ENCODE measurements around the gene ADAM15.
A peak's percentile ranks its signal among the peaks of the same experiment; 100 is the strongest.

Gene ADAM15

DNA sequence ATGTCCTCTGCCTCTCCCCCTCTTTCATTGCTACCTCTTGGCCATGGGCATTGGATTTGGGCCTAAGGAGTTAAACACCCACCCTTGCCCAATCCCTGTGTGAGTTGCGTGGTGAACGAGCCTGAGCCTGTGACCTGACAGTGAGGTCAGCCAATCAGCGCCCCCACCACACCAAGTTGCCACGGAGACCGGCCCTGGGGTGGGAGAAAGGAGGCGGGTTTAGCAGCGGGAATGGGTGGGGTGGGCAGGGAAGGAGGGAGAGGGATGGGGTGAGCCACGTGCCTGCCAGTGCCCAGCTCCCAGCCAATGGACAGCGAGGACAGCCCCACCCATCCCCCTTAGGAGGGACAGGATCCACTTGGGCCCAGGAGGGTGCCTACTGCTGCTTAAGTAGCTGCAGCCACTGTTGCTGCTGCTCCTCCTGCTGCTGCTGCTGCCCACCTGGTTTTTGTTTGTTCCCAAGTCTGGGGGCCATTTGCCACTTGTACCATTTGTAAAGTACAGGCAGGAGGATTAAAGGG, 39.0 kb upstream of the ADAM15 start (continued):
- TF ChIP-seq, protein P1, sequence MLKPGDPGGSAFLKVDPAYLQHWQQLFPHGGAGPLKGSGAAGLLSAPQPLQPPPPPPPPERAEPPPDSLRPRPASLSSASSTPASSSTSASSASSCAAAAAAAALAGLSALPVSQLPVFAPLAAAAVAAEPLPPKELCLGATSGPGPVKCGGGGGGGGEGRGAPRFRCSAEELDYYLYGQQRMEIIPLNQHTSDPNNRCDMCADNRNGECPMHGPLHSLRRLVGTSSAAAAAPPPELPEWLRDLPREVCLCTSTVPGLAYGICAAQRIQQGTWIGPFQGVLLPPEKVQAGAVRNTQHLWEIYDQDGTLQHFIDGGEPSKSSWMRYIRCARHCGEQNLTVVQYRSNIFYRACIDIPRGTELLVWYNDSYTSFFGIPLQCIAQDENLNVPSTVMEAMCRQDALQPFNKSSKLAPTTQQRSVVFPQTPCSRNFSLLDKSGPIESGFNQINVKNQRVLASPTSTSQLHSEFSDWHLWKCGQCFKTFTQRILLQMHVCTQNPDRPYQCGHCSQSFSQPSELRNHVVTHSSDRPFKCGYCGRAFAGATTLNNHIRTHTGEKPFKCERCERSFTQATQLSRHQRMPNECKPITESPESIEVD (tag by site-specific recombination; IDR thresholded peaks at IDR 0.05) = no peak
- TF ChIP-seq ZNF341 (tag by site-specific recombination; IDR thresholded peaks at IDR 0.05; ENCODE audit: low read depth) (peak; percentile 57), ZNF423 (tag by site-specific recombination; IDR thresholded peaks at IDR 0.05) (peak; percentile 11; the same call in 1 of the 2 replicates), GLI4 (tag by site-specific recombination; IDR thresholded peaks at IDR 0.05) (no peak), ZNF221 (tag by site-specific recombination; IDR thresholded peaks at IDR 0.05; ENCODE audit: borderline replicate concordance) (no peak), SCRT2 (tag by site-specific recombination; IDR thresholded peaks at IDR 0.05) (peak; percentile 73), ZNF146 (tag by site-specific recombination; IDR thresholded peaks at IDR 0.05) (no peak), SP2 (tag by site-specific recombination; IDR thresholded peaks at IDR 0.05) (peak; percentile 92), ZNF830 (tag by site-specific recombination; IDR thresholded peaks at IDR 0.05; ENCODE audit: low read depth) (no peak), OSR2 (tag by site-specific recombination; IDR thresholded peaks at IDR 0.05) (peak; percentile 100), ZBTB20 (tag by site-specific recombination; IDR thresholded peaks at IDR 0.05) (no peak), SP3 (tag by site-specific recombination; IDR thresholded peaks at IDR 0.05) (peak; percentile 66), ZNF169 (tag by site-specific recombination; IDR thresholded peaks at IDR 0.05) (no peak), ZNF112 (tag by site-specific recombination; IDR thresholded peaks at IDR 0.05) (no peak), ZBTB8A (tag by site-specific recombination; IDR thresholded peaks at IDR 0.05) (no peak), ZFP37 (tag by site-specific recombination; IDR thresholded peaks at IDR 0.05) (no peak), PRDM1 (tag by site-specific recombination; IDR thresholded peaks at IDR 0.05) (no peak), BCL11A (tag by site-specific recombination; IDR thresholded peaks at IDR 0.05; ENCODE audit: low read depth) (no peak), KLF1 (tag by site-specific recombination; IDR thresholded peaks at IDR 0.05) (peak; percentile 77), YY2 (tag by site-specific recombination; IDR thresholded peaks at IDR 0.05) (no peak), ZNF433 (tag by site-specific recombination; IDR thresholded peaks at IDR 0.05; ENCODE audit: low read depth) (no peak), MZF1 (tag by site-specific recombination; IDR thresholded peaks at IDR 0.05; ENCODE audit: borderline replicate concordance) (no peak), SCRT1 (tag by site-specific recombination; IDR thresholded peaks at IDR 0.05; ENCODE audit: borderline replicate concordance) (no peak), ZFHX2 (tag by site-specific recombination; conservative IDR thresholded peaks at IDR 0.05) (peak; percentile 88), ZNF366 (tag by site-specific recombination; conservative IDR thresholded peaks at IDR 0.05) (peak; percentile 77), ZNF10 (tag by site-specific recombination; IDR thresholded peaks at IDR 0.05) (peak; percentile 67; the same call in 1 of the 2 replicates), ZNF521 (tag by site-specific recombination; IDR thresholded peaks at IDR 0.05) (no peak), ZNF701 (tag by site-specific recombination; IDR thresholded peaks at IDR 0.05) (no peak), SALL2 (tag by site-specific recombination; IDR thresholded peaks at IDR 0.05; ENCODE audit: borderline replicate concordance) (no peak)
- TF ChIP-seq, protein P2, sequence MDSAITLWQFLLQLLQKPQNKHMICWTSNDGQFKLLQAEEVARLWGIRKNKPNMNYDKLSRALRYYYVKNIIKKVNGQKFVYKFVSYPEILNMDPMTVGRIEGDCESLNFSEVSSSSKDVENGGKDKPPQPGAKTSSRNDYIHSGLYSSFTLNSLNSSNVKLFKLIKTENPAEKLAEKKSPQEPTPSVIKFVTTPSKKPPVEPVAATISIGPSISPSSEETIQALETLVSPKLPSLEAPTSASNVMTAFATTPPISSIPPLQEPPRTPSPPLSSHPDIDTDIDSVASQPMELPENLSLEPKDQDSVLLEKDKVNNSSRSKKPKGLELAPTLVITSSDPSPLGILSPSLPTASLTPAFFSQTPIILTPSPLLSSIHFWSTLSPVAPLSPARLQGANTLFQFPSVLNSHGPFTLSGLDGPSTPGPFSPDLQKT (IDR thresholded peaks at IDR 0.05; ENCODE audit: borderline replicate concordance, low read depth, low read length) = no peak
- TF ChIP-seq, protein P3, sequence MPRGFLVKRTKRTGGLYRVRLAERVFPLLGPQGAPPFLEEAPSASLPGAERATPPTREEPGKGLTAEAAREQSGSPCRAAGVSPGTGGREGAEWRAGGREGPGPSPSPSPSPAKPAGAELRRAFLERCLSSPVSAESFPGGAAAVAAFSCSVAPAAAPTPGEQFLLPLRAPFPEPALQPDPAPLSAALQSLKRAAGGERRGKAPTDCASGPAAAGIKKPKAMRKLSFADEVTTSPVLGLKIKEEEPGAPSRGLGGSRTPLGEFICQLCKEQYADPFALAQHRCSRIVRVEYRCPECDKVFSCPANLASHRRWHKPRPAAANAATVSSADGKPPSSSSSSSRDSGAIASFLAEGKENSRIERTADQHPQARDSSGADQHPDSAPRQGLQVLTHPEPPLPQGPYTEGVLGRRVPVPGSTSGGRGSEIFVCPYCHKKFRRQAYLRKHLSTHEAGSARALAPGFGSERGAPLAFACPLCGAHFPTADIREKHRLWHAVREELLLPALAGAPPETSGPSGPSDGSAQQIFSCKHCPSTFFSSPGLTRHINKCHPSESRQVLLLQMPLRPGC (tag by site-specific recombination; IDR thresholded peaks at IDR 0.05) = no peak
- TF ChIP-seq, protein P4, sequence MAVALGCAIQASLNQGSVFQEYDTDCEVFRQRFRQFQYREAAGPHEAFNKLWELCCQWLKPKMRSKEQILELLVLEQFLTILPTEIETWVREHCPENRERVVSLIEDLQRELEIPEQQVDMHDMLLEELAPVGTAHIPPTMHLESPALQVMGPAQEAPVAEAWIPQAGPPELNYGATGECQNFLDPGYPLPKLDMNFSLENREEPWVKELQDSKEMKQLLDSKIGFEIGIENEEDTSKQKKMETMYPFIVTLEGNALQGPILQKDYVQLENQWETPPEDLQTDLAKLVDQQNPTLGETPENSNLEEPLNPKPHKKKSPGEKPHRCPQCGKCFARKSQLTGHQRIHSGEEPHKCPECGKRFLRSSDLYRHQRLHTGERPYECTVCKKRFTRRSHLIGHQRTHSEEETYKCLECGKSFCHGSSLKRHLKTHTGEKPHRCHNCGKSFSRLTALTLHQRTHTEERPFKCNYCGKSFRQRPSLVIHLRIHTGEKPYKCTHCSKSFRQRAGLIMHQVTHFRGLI (tag by site-specific recombination; IDR thresholded peaks at IDR 0.05) = no peak
- TF ChIP-seq, protein P5, sequence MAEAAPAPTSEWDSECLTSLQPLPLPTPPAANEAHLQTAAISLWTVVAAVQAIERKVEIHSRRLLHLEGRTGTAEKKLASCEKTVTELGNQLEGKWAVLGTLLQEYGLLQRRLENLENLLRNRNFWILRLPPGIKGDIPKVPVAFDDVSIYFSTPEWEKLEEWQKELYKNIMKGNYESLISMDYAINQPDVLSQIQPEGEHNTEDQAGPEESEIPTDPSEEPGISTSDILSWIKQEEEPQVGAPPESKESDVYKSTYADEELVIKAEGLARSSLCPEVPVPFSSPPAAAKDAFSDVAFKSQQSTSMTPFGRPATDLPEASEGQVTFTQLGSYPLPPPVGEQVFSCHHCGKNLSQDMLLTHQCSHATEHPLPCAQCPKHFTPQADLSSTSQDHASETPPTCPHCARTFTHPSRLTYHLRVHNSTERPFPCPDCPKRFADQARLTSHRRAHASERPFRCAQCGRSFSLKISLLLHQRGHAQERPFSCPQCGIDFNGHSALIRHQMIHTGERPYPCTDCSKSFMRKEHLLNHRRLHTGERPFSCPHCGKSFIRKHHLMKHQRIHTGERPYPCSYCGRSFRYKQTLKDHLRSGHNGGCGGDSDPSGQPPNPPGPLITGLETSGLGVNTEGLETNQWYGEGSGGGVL (tag by site-specific recombination; IDR thresholded peaks at IDR 0.05) = peak; percentile 86
- TF ChIP-seq, protein P6, sequence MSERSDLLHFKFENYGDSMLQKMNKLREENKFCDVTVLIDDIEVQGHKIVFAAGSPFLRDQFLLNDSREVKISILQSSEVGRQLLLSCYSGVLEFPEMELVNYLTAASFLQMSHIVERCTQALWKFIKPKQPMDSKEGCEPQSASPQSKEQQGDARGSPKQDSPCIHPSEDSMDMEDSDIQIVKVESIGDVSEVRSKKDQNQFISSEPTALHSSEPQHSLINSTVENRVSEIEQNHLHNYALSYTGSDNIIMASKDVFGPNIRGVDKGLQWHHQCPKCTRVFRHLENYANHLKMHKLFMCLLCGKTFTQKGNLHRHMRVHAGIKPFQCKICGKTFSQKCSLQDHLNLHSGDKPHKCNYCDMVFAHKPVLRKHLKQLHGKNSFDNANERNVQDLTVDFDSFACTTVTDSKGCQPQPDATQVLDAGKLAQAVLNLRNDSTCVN (tag by site-specific recombination; optimal IDR thresholded peaks at IDR 0.05) = peak; percentile 33

Measured in HEK293 (cell line).